HG02571 (cell line): ENCODE results near the gene SPANXN5.
"Not testable (repeated sequence)": the region's sequence is repeated elsewhere in the genome, so short reads cannot be mapped to it uniquely, and the experiment has no call there.

Experiments
- ATAC-seq: cut with Tn5 transposase; IDR thresholded peaks from one replicate; pipeline ENCODE4 v1.9.1; 2021; ENCODE audit warnings: mild to moderate bottlenecking, moderate library complexity; ENCODE audit not compliant: unreplicated experiment

SPANXN5 gene, protein sequence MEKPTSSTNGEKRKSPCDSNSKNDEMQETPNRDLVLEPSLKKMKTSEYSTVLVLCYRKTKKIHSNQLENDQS

DNA sequence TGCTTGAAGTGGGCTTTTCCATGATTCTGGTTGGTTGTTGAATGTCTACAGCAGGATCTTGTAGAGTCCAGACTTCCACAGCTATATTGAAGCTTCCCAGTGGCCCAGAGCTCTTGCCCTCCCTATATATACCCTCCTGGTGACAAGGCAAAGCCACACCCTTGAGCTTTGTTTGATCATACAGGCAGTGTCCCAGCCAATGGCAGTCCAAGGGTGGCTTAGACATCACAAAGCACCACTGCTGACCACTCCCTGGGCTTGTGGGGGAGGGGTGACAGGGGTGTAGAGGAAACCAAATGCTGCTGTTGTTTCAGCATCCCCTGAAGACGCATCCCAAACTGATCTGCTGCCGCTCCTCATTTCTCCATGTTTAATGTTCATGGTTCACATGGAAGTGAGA lies at the start of gene SPANXN5:
Gene SPANXN5 (minus strand): TSS at position 101 of the 400 bp plus-strand sequence. CDS start 79 bp downstream, at position 22.
- ATAC-seq, result not testable (repeated sequence)

DNA sequence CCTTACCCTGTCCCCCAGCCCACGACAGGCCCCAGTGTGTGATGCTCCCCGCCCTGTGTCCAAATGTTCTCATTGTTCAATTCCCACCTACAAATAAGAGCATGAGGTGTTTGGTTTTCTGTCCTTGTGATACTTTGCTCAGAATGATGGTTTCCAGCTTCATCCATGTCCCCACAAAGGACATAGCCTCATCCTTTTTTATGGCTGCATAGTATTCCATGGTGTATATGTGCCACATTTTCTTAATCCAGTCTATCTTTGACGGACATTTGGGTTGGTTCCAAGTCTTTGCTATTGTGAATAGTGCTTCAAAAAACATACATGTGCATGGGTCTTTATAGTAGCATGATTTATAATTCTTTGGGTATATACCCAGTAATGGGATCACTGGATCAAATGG lies 46.4 kb upstream of the SPANXN5 start:
- not testable (repeated sequence) for ATAC-seq

DNA sequence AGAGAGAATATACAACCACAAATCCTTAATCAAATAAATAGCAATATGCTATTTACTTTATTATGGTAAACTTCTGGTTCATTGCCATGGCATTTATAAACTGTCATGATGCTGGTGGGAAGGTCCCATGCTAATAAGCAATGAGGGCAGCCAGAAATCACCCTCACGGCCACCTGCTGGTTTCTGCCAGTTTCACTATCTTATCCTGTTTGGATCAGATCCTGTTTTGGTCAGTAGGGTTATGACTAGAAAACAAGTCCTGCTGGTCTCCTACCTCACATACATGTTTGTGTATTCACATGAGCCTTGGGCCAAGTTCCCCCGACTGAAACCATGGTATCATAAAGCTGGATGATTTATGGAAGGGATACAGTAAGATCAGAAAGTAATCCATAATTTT lies 41.9 kb upstream of the SPANXN5 start:
- ATAC-seq, result no peak

DNA sequence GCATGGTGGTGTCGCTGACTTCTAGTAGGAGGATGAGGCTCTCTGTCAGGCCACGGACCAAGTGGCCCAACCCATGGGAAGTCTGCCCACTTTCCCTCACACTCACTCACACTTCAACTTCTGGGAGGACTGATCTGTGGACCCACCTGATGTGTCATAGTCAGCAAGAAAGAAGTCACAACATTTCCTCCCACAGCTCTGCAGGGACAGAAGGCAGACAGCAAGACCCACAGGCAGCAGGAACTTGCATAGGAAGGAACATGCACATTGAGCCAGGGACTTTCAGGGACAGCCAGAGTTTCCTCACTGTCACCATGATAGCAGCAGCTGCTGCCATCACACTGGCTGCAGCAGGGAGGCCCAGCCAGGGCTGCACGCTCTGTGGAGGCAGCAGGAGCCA lies 33.3 kb upstream of the SPANXN5 start:
- ATAC-seq, result no peak

DNA sequence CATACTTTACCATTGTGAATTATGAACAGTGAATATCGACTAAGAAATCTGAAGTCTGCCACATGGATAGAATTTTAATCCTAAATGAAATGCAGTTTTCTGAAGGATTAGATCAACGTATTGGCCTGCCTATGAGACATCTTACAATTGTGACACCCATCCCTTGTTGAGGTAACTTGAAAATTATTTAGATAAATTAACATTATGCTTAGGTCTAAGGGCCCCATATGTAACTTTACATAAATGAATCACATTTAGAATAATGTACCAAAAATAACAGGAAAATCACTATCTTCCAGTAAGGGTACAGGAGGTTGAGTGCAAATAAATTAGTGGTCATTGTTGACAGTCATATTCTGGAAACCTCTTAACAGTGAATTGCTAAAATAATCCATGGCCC lies 27.4 kb upstream of the SPANXN5 start:
- no peak for ATAC-seq

DNA sequence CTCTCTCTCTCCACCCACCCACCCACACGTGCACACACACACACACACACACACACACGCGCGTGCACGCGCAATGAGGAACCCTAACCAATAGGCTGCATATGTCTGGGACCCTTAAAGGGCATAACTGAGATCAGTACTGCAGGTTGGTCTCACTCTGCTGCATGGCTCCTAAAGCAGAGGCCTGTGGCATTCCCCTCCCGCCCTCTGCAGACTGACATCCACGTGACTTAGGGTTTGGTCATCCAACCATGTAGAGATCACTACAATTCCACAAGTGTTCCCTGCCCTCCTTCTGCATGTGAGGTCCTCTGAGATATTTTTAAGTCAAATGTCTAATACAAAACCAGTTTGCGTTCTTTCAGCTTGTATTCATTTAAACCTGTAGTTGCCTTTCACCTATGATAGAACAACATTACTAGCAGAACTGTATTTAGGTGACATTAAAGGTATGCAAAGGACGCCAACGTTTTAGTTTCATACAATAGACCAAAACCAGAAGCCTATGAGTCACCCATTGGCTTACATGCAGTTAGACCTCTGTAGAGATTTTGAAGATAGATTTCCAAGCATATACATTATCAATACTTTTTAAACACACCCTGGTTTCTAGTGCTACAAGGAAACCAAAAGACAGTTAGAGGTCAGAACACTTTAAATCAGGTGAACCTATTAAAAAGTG lies 24.0 kb upstream of the SPANXN5 start:
- ATAC-seq, result no peak

DNA sequence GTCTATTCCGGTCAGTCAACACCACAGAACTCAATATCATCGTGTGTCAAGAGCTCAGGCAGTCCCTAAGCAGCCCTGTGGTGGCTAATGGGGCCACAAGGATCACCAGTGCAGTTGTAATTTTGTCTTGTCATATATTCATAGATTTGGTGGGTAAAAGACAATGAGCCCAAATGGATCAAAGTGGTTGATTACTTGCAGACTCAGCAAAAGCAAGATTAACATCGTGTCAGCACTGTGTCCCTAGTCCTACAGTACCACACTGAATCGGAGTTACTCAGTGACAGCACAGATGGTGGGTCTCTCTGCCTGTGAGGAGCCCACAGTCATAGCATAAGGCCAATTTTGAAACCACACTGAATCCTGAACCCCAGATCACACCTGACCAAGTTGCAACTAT lies 22.6 kb upstream of the SPANXN5 start:
- ATAC-seq, result no peak

DNA sequence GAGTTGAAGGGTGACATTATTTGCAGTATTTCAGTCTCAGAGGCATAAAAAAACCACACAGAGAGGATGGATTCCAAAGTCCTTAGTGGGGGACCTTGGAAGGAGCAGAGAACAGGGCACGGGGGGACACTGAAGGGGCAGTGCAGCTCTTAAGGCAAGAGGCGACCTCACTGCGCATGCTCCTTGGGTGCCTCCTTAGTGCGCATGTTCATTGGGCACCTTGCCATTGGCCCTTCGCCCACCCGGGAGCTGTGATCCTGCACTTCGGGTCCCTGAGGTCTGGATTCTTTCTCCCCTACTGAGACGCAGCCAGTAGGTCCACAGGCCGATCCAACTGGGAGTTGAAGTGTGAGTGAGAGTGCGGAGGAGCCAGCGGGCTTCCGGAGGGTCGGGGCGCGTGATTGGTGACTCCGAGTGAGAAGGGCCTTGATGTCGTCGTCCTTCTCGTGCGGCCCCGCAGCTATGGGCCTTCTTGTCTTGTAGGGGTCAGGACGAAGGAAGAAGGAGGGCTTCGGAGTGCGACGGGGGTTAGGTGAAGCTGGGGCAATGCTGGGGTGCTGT lies 13.9 kb upstream of the SPANXN5 start, which contains the start of gene XAGE5:
Gene XAGE5 (plus strand): TSS at position 223 of the 561 bp plus-strand sequence. CDS start 1,280 bp downstream, outside the sequence.
- ATAC-seq, result no peak

DNA sequence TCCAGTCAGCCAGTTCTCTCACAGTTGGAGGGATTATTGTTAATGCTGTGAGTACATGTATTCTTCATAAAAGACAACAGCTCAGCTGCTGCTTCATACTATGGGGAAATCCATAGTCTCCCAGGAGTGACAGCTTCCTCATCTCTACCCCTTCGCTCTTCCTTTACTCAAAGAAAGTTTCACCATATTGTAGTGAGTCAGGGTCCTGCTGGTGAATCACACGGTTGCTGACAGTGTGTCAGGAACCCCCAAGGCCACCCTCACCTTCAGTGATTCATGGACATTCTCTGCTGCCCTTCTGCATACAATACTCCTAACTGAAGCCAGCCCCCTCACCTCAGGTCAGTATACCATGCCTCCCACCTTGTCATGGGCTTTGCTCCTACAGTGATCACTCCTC lies 7.6 kb upstream of the SPANXN5 start:
- ATAC-seq, result not testable (repeated sequence)

DNA sequence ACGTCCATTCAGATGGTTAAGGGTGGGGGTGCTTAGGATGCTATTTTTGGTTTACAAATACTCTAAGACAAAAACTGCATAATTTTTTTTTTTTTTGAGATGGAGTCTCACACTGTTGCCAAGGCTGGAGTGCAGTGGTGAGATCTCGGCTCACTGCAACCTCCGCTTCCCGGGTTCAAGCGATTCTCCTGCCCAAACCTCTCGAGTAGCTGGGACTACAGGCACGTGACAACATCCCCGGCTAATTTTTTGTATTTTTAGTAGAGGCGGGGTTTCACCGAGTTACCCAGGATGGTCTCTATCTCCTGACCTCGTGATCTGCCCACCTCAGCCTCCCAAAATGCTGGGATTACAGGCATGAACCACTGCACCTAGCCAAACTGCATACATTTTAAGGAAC lies 23.7 kb downstream of the SPANXN5 start:
- not testable (repeated sequence) for ATAC-seq

DNA sequence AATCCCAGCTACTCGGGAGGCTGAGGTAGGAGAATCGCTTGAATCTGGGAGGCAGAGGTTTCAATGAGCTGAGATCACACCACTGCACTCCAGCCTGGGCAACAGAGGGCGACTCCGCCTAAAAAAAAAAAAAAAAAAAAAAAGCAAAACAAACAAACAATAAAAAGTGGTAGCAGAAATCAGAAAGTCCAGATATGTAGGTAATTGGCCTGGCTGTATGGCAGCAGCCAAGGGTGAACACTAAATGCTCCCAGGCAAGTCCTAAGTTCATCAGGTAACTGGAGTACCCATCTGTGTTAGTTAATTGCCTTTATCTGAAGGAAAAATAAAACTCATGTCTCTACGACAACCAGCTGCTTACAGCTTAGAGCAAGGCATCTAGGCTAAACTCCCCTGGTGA lies 31.2 kb downstream of the SPANXN5 start:
- ATAC-seq, result not testable (repeated sequence)

DNA sequence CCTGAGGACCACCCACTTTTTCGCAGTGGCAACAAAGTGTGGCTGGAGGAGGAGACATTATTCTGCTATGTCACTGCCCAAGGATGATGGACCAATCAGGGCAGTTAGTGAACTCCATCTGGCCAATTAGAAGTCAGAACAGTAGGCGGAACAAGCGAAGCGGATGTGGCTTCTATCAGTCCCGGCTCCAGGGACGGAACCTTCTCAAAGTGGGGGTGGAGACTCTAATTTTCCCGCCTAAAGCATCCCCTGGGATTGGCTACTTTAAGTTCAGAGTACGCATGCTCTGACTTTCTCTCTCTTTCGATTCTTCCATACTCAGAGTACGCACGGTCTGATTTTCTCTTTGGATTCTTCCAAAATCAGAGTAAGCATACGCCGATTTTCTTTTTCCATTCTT lies 46.3 kb downstream of the SPANXN5 start, which contains the start of gene SSX2B:
Gene SSX2B (plus strand): TSS at position 301 of the 400 bp plus-strand sequence. CDS start 1,429 bp downstream, outside the sequence.
- not testable (repeated sequence) for ATAC-seq
